HCT116 (cell line): ENCODE results near the gene SEMA3C. TPM values are rescaled to one million over a fixed set of nuclear protein-coding genes. Genes with fewer than 3 reads are reported as not detected.

Experiments used
- ATAC-seq: fragments of 200-7000 bp; cut with Tn5 transposase; 2 replicates; pipeline ENCODE4 v1.9.1; 2020; ENCODE audit warnings: mild to moderate bottlenecking, moderate library complexity
- BruUV-seq: library from RNA; stranded (reverse); fragments of 400-500 nt; replicated peaks from 2 replicates; lab custom pipeline; 2021; lab: Mats Ljungman, UMichigan
- CTCF ChIA-PET: fragments of 300-600 bp; sonication (Branson Sonifier 250); formaldehyde crosslinking; loops from one replicate; lab custom pipeline; 2021; ENCODE audit warnings: antibody characterized with exemption; lab: Charles Lee
- POLR2A ChIA-PET: fragments of 300-600, 350-600 bp; sonication (Branson Sonifier 250); formaldehyde crosslinking; loops from one replicate; lab custom pipeline; 2021; ENCODE audit warnings: antibody characterized with exemption; lab: Charles Lee
- RAD21 ChIA-PET, 2 experiments: fragments of 300-600 bp; sonication (Branson Sonifier 250); formaldehyde crosslinking; loops; one replicate each; lab custom pipeline; 2023; ENCODE audit warnings: low total read pairs in 2 of 2; ENCODE audit not compliant: uncharacterized antibody in 2 of 2, unreplicated experiment in 2 of 2, low non-redundant PET in 1 of 2; lab: Charles Lee
- DNase-seq: peaks from one replicate; pipeline ENCODE4 v3.0.0-alpha.2; 2010; ENCODE audit warnings: low read depth, low spot score
- H2AFZ ChIP-seq: fragments of 200-600 bp; shearing (Covaris generic), sonication (generic); 2 replicates; pipeline ENCODE4 v1.6.1; 2017; ENCODE audit warnings: low read depth, mixed run types, mixed read lengths, antibody characterized with exemption, low read length; ENCODE audit not compliant: poor library complexity, severe bottlenecking
- H3K27ac ChIP-seq: 2 replicates; pipeline ENCODE4 v1.5.1; 2012; ENCODE audit warnings: low read depth, low read length
- H3K27me3 ChIP-seq: fragments of 200-600 bp; sonication (generic); 2 replicates; pipeline ENCODE4 v1.6.1; 2016; ENCODE audit warnings: mixed run types, low read length, mixed read lengths; ENCODE audit not compliant: insufficient read depth
- H3K36me3 ChIP-seq, 2 experiments: fragments of 200-500 bp in 1 of 2; fragments of 200-600 bp in 1 of 2; sonication (Bioruptor generic) in 1 of 2; sonication (generic) in 1 of 2; 2 replicates each; pipeline versions ENCODE4 v1.5.1 to v1.6.1; 2014 to 2016; ENCODE audit warnings: low read length in 2 of 2, inconsistent platforms in 1 of 2, mixed read lengths in 1 of 2, mixed run types in 1 of 2; ENCODE audit not compliant: insufficient read depth in 2 of 2, control insufficient read depth in 1 of 2
- H3K4me1 ChIP-seq, 2 experiments: fragments of 200-600 bp in 1 of 2; sonication (generic) in 1 of 2; 2 replicates each; pipeline versions ENCODE4 v1.5.1 to v1.6.1; 2012 to 2017; ENCODE audit warnings: low read length in 2 of 2, inconsistent platforms in 1 of 2, mild to moderate bottlenecking in 1 of 2, mixed read lengths in 1 of 2, mixed run types in 1 of 2, moderate library complexity in 1 of 2; ENCODE audit not compliant: insufficient read depth in 2 of 2, control insufficient read depth in 1 of 2
- H3K4me2 ChIP-seq: fragments of 200-600 bp; sonication (generic); 2 replicates; pipeline ENCODE4 v1.6.1; 2017; ENCODE audit warnings: mixed run types, low read length, mixed read lengths
- H3K4me3 ChIP-seq, 2 experiments: fragments of 200-600 bp in 1 of 2; sonication (generic) in 1 of 2; replicated peaks in 1 of 2; 2 replicates each; pipeline ENCODE4 v1.5.1; 2011 to 2016; ENCODE audit warnings: low read length in 2 of 2, control low read depth in 1 of 2, low read depth in 1 of 2, mild to moderate bottlenecking in 1 of 2, mixed read lengths in 1 of 2, mixed run types in 1 of 2
- H3K79me2 ChIP-seq: fragments of 200-600 bp; sonication (generic); 2 replicates; pipeline ENCODE4 v1.6.1; 2017; ENCODE audit warnings: mild to moderate bottlenecking, mixed run types, low read length, moderate library complexity, mixed read lengths; ENCODE audit not compliant: insufficient read depth
- H3K9ac ChIP-seq: fragments of 200-600 bp; sonication (generic); 2 replicates; pipeline ENCODE4 v1.6.1; 2016; ENCODE audit warnings: low read length, mixed read lengths
- H3K9me2 ChIP-seq: fragments of 200-600 bp; sonication (generic), shearing (Covaris generic); 2 replicates; pipeline ENCODE4 v1.6.1; 2017; ENCODE audit warnings: mixed run types, mild to moderate bottlenecking, moderate library complexity; ENCODE audit not compliant: insufficient read depth
- H3K9me3 ChIP-seq, 2 experiments: fragments of 200-500 bp in 1 of 2; fragments of 200-600 bp in 1 of 2; sonication (Bioruptor generic) in 1 of 2; sonication (generic) in 1 of 2; 2 replicates each; pipeline ENCODE4 v1.6.1; 2014 to 2017; ENCODE audit warnings: low read length in 2 of 2, mixed read lengths in 2 of 2, inconsistent platforms in 1 of 2, low read depth in 1 of 2, mild to moderate bottlenecking in 1 of 2, mixed run types in 1 of 2, moderate library complexity in 1 of 2; ENCODE audit not compliant: control insufficient read depth in 1 of 2, insufficient read depth in 1 of 2
- H4K20me1 ChIP-seq: fragments of 200-600 bp; sonication (generic), shearing (Covaris generic); 2 replicates; pipeline ENCODE4 v1.6.1; 2017; ENCODE audit warnings: mixed run types, mild to moderate bottlenecking, moderate library complexity; ENCODE audit not compliant: insufficient read depth
- ATF3 ChIP-seq: IDR thresholded peaks from 2 replicates; pipeline ENCODE4 v1.6.1; 2012
- CEBPB ChIP-seq: IDR thresholded peaks from 2 replicates; pipeline ENCODE4 v1.6.1; 2012; ENCODE audit warnings: low read depth
- CTCF ChIP-seq, 3 experiments: fragments of 200-600 bp in 1 of 3; sonication (generic) in 1 of 3; IDR thresholded peaks in 2 of 3; conservative IDR thresholded peaks in 1 of 3; 2 replicates each; pipeline ENCODE4 v1.5.1; 2012 to 2017; ENCODE audit warnings: low read depth in 2 of 3, low read length in 2 of 3, antibody characterized with exemption in 1 of 3, borderline replicate concordance in 1 of 3, control low read depth in 1 of 3, mild to moderate bottlenecking in 1 of 3, mixed read lengths in 1 of 3, mixed run types in 1 of 3, moderate library complexity in 1 of 3; ENCODE audit not compliant: insufficient read depth in 1 of 3
- FOSL1 ChIP-seq: IDR thresholded peaks from 2 replicates; pipeline ENCODE4 v1.6.1; 2012; ENCODE audit warnings: low read depth
- POLR2A ChIP-seq: IDR thresholded peaks from 2 replicates; pipeline ENCODE4 v1.7.0; 2011; ENCODE audit warnings: borderline replicate concordance; ENCODE audit not compliant: insufficient read depth, insufficient read length; ENCODE audit errors: extremely low read depth
- RAD21 ChIP-seq: IDR thresholded peaks from 2 replicates; pipeline ENCODE4 v1.6.1; 2012; ENCODE audit warnings: low read depth, mild to moderate bottlenecking
- REST ChIP-seq: IDR thresholded peaks from 2 replicates; pipeline ENCODE4 v1.6.1; 2012; ENCODE audit warnings: low read depth
- SIN3A ChIP-seq: IDR thresholded peaks from 2 replicates; pipeline ENCODE4 v1.6.1; 2012; ENCODE audit warnings: low read depth
- YY1 ChIP-seq: IDR thresholded peaks from 2 replicates; pipeline ENCODE4 v1.6.1; 2011; ENCODE audit warnings: low read length, low read depth, moderate library complexity, mild to moderate bottlenecking; ENCODE audit not compliant: insufficient replicate concordance; ENCODE audit errors: extremely low read depth
- intact Hi-C: fragments of 100-400 bp; cut with micrococcal nuclease; formaldehyde crosslinking; loops from 2 replicates; pipeline ENCODE4 v1.10.0; 2022
- total RNA-seq: library from RNA; stranded (reverse); gene quantifications from one replicate; pipeline ENCODE4 v1.2.1, GENCODE V29; 2021; ENCODE audit not compliant: unreplicated experiment

The SEMA3C gene
- total RNA-seq, 1 experiment from 2014 or later: 25.3 TPM

GRCh38 chr7:80726666-80727065 is 192.2 kb downstream of the SEMA3C start:
- POLR2A ChIA-PET: no interaction called here
- Histone ChIP-seq H3K36me3 (no peaks in the 10 kb centered on the region), H3K9ac (no peak overlapping the region), H3K4me3 (no peak overlapping the region), H3K9me3 (no peaks in the 10 kb centered on the region), H3K27me3 (no peaks in the 10 kb centered on the region), H4K20me1 (no peaks in the 10 kb centered on the region), H2AFZ (no peak overlapping the region), H3K4me1 (peaks cover 24 to 37% of the 10 kb centered on the region in 2 experiments), H3K9me2 (no peaks in the 10 kb centered on the region), H3K79me2 (no peaks in the 10 kb centered on the region), H3K27ac (no peak overlapping the region), H3K4me2 (no peak overlapping the region)
- ATAC-seq: no peak
- CTCF ChIA-PET: no interaction called here
- intact Hi-C loops: loop anchor here (10.0 kb wide), 2 partner anchors 178 to 348 kb away; no protein-coding TSS in a partner anchor
- no peak for TF ChIP-seq POLR2A
- no peak for TF ChIP-seq CEBPB
- no peak for TF ChIP-seq ATF3
- no peak for DNase-seq
- RAD21 ChIA-PET: no interaction called here
- BruUV-seq: no TSS peak

- Histone ChIP-seq H3K4me1 (peaks cover 31 to 48% of the 10 kb centered on the region in 2 experiments), H3K9ac (no peak overlapping the region), H3K79me2 (no peaks in the 10 kb centered on the region), H3K9me3 (no peaks in the 10 kb centered on the region), H3K36me3 (no peaks in the 10 kb centered on the region), H3K4me2 (no peak overlapping the region), H4K20me1 (no peaks in the 10 kb centered on the region), H3K4me3 (no peak overlapping the region), H3K9me2 (no peaks in the 10 kb centered on the region)
- ATAC-seq (no peak), DNase-seq (no peak)
- intact Hi-C loops: loop anchor here (10.0 kb wide), 2 partner anchors 180 to 350 kb away; no protein-coding TSS in a partner anchor
- RAD21 ChIA-PET: no interaction called here
- TF ChIP-seq YY1 (no peak), FOSL1 (no peak), CTCF (IDR thresholded peaks at IDR 0.05 in 2 of 3, conservative IDR thresholded peaks at IDR 0.05 in 1 of 3; ENCODE audit: borderline replicate concordance in 1 of 3, insufficient read depth in 1 of 3, low read depth in 2 of 3, low read length in 2 of 3) (no peak), RAD21 (no peak), SIN3A (no peak), REST (no peak)
- TF ChIP-seq, all 23 proteins: peak for 0
- POLR2A ChIA-PET: interaction anchor here (1.6 kb wide), 1 partner anchor 8 kb away, joined by 4 read pairs; no protein-coding TSS in a partner anchor
- Histone ChIP-seq H2AFZ (peak overlapping the region; percentile 43), H3K27me3 (no peaks in the 10 kb centered on the region), H3K27ac (no peak overlapping the region)
- BruUV-seq: no TSS peak
- CTCF ChIA-PET: no interaction called here
These were observed 193.7 kb downstream of the SEMA3C start for GRCh38 chr7:80725181-80725611.
